Bone marrow (tissue), 2 donors: ENCODE measurements around the gene FBXW4.
"Not testable (repeated sequence)": the region's sequence is repeated elsewhere in the genome, so short reads cannot be mapped to it uniquely, and the experiment has no call there.

Experiments
- DNase-seq, 2 donors: peaks; one replicate each; lab custom pipeline; 2025; lab: John Stamatoyannopoulos, UW

Gene FBXW4

DNA sequence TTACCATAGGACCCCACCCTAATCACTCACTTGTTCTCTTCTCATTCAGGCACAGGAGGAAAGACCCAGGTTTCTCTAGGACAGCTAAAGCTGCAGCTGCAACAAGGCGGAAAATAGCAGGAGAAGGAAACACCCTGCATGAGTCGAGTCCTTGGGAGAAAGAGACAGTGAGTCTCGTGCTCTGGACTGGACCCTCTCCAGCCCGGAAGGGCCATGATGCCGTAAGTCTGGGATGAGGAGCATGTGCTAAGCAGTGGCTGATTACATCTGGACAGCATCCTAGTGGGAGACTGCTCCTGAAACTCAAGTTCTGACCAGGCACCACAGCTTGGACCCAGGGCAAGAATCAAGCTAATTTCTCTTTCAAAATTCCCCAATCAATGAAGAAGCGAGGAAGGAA is 39.4 kb downstream of the FBXW4 start:
- no peak for DNase-seq

DNA sequence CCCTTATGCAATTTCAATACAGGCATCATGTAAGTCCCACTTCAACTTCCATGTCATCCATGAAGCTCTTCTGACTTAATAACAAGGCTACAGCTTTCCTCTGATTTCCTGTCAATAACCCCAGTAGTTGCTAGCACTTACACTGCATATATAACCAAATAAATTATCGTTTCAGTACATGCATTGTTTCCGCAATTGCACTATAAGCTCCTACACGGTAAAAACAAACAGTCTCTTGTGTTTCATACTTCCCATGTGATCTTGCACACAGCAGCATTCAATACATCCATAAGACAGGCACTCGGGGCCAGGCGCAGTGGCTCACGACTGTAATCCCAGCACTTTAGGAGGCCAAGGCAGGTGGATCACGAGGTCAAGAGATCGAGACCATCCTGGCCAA is 41.4 kb downstream of the FBXW4 start:
- no peak for DNase-seq

DNA sequence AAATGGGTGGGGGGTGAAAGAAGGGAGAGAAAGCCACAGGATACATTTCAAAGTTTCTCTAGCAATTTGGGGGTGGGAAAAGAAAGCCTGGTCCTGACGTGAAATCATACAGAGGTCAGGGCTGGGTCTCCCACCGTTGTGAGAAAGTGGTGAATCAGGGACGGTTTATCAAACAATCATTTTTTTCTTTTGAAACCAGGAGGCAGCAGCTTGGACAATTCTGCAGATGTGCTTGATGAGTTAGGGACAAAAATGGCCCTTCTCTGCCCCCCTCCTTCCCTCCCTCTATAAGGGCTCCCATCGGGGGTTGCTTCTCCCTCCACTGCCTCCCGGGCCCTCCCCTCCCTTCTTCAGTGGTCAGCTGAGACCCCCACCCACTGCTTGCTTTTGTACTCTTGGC is 43.6 kb downstream of the FBXW4 start:
- DNase-seq, result no peak

DNA sequence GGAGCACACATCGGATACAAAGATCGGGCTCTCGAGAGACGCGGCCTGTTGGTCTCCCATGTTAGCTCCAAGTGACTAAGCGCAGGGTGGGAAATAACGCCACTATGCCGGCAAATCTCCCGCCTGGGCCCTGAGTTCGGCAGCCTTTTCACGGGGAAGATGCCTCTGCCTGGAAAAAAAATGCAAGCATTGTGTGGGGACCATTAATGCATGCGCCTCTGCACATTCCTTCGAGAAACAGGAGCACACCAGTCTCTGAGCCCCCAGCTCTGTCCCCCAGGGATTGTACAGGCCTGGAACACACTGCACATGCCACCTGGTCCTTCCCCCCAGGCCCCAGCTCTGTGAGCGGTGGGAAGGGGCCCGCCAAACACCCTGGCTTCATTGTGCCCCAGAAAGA is 44.1 kb downstream of the FBXW4 start:
- no peak for DNase-seq

DNA sequence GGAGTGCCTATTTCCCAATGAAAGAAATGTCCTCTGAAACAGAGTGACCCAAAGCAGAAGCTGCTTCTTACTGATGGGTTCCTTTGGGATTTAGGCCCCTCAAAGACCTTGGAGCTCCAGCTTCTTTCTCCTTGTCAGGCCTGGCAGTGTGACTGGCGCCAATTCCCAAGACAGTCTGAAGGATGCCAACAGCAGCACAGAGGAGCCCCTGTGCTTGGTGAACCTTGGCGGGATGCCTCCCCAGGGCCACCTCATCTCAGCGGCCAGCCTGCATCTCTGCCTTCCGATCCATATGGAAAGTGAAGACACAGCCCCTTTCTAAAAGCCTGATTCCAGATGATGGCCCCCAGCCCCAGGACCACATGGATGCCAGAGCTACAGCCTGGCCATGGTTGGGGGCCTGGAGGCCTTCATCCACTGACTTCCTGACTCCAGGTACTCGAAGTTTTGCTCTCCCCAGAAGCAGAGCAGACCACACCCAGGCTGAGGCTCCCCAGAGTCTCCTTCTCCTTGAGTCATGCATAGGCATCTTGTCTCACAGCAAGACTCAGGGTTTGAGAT is 45.4 kb downstream of the FBXW4 start:
- DNase-seq, result no peak

DNA sequence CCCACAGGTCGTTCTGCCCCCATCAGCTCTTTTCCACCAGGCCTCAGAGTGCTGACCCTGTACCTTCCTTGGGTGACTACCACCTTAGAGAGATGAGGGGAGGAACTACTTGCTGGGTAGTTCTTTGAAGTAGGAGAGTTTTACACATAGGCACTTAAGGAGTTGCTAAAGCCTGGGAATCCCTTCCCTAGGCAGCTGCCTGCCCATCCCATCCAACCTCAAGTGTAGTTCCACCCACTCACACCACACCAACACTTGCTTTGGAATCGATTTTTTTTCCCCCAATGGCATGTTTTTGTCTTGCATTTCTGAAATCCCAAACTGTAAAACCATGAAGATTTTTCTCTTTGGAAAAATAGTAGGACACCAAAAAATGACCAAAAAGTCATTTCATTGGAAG is 47.7 kb downstream of the FBXW4 start:
- DNase-seq, result no peak

DNA sequence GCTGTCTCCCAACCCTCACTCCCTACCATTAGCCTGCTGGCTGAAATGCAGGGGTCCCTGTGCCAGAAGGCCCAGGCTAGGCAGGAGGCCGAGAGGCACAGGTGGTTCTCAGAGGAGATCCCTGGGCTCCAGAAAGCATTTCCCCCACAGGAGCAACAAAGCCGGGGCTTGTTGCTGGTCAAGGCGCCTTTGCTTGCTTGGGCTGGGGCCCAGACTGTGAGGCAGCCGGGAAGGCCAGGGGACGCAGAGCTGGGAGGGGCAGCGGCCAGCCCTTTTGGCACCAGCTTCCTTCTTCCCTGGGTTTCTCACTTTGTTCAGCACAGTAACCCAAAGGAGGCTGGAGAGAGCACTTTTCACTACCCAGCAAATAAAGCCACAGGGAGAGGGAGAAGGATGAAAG is 48.6 kb downstream of the FBXW4 start:
- DNase-seq, result no peak

DNA sequence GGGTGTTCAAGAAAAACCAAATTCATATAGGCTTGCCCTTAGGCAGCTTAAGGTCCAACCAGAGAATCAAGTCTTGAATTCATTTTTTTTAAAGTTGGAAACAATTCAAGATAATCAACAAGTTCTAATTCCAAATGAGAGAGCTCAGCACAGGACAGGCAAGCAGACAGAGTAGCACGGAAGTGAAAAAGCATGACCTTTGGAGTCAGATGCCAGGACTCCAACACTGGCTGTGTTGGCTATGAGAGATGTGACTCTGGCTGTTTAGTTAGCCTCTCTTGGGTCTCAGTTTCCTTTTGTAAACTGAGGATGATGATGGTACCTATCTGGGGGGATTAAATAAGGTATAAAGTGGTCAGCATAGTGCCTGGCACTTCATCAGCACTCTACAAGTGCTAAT is 49.3 kb downstream of the FBXW4 start:
- no peak for DNase-seq

DNA sequence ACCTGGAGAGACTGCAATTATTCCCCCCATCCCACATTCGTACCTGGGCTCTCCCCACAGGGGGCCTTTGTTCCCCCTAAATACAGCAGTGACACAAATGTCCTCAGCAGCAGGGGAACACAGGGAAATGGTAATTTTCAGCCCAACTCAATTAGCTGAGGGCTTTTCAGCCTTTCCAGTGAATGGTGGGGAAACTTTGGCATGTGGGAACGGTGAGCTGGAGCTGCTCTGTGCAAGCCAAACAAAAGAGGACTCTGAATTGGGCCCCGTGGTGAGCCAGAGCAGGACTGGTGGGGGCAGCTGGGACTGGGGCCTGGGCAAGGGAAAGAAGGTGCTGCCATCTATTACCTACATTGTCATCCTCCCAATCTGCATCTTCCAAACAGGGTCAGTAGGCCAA is 51.0 kb downstream of the FBXW4 start:
- DNase-seq, result no peak

DNA sequence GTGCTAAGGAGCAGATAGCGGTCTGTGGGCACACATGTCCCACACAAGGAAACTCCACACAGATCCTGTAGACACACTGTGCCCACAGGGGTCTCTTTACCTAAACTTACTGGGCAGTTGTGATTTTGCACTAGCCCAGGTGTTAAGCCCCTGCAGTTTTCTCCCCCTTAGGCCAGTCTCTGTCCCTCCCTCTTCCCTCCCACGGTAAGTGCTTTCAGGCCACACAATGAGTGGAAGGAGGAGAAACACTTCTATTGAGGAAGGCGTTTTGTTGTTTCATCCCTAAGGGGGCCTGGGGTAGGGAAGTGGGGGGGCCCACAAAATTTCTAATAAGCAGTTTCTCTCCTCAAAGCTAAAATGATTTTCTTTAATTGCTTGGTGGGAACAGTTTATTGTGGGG is 51.4 kb downstream of the FBXW4 start:
- no peak for DNase-seq

DNA sequence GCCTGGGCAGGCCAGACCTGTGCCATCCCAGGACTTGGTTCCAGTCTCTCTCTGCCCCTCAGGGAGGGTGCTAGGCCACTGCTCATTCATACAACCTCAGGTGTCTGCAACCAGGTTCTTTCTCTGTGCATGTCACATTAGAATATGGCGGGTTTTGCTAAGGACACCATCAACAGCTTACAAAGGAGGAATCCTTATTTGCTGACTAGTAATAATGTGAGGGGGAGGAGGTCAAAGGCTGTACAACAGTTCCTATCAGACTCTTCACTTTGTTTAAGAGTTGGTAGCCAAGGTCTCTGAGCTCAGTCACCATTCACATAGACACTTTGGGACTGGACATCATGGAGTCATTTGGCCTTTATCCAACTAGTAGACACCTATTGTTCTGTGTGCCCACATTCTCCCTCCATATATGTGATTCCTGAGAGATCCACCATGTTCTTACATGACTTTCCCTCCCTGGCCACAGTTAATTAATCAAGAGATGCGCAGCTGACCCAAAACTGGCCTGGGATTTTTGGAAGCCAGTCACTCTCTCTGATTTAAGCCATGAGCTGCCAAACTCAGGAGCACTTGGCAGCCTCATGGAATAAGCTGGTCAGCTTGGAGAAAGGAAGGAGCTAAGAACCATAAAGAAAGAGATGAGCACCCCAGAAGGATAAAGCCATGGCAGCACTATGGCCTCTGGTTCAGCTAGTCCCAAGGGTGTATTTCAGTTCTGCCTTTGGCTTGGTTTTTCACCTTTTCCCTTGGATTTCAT is 55.6 kb downstream of the FBXW4 start:
- no peak for DNase-seq

DNA sequence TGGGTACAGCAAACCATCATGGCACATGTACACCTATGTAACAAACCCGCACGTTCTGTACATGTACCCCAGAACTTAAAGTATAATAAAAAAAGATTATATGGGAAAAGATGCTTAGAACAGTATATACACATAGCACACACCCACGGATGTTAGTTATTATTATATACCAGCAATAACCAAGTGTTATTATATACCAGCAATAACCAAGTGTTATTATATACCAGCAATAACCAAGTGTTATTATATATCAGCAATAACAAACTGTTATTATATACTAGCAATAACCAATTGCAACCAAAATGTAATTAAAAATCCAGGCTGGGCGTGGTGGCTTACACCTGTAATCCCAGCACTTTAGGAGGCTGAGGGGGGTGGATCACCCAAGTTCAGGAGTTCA is 61.5 kb downstream of the FBXW4 start:
- not testable (repeated sequence) for DNase-seq

DNA sequence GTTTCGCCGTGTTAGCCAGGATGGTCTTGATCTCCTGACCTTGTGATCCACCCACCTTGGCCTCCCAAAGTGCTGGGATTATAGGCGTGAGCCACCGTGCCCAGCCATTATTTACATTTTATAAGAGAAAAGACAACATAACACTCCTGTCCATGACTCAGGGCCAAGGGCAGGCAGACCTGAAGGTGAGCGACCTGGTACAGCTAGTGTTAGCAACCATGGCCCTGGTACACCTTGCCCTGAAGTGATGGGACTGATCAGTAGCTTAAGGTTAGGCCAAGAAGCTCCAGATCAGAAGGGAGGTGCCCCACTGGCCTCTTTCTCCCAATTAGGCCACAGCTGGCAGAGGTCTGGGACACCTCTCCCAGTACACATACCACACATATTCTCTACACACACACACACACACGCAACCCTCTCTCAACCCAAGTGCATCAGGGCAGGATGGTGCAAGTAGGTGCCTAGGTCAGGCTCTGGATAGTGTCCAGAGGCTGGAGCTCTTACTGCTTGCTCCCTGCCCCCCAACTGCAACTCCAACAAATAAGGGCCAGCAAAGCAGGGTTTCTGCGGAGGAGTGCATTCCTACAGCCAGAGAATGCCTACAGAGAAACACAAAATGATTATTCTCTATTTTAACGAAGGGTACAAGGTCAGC is 63.0 kb downstream of the FBXW4 start:
- no peak for DNase-seq

DNA sequence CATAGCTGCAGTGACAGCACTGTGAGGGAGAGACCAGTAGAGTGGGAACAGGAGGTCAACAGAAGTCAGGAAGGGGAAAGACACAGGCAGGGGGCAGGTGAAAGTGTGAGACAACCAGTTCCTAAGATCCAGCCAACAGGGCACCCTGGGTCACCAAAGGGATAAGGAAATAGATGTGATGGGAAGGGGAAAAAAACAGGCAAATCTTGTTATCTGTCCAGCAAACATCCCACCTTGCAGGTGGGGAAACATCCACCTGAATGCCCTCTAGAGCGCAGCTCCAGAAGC is 64.4 kb downstream of the FBXW4 start:
- DNase-seq, result no peak

DNA sequence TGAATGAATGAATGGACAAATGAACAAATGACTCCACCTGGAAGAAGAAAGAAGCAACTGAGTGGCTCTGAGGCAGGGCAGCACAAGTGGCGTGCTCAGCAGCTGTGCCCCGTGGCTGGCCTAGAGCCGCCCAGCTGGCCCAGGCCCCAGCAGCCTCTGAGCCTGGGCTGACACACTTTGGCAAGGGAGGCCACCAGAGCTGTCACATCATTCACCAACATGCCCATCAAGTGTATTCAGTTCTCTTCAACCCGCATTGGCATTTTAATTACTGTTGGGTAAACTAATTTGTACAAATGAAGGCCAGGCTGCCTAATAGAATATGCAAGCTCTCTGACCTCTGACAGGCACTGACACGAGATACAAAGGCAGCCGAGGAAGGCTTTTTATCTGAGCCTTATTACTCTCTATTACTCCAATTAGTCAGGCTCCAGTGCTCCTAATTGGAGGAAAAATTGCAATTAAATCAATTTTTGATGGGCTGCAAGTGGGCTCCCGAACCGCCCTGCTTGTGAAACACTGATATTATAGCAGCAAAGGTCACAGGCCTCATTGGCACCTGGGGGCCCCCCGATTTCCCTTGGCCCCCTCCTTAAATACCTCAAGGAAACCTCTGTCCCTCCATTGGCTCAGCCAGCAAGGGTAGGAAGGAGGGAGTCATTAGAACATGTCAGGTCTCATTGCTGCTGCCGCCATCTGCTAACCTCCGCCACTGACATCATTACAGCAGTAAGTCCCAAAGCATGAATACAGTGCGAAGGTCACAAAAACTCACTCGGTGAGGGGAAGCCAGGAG is 64.9 kb downstream of the FBXW4 start:
- no peak for DNase-seq

DNA sequence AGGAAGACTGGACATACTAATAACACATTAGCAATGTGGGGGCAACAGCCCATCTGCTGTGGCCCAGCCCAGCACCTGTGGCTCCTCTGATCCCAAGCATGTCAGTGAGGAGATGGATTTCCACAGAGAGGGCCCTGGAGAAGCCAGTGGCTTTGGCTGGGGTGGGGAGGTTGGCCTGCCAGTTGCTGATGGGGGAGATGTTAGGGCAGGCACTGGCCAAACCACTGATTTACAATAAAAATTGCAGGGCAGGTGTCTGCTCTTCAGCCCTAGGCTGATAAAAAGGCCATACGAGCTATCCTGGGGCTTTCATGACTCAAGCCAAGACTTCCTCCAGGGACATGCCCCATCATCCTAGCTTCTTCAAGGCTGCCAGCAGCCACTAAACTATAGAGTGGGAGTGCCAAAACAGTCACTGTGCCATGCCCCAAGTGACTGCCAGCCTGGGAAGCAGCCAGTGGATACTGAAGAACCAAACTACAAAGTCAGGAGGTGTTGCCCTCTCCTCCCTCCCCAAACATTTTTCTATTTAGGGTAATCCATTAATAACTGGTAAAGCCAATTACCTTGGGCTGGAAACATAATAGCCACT is 69.1 kb downstream of the FBXW4 start:
- no peak for DNase-seq

DNA sequence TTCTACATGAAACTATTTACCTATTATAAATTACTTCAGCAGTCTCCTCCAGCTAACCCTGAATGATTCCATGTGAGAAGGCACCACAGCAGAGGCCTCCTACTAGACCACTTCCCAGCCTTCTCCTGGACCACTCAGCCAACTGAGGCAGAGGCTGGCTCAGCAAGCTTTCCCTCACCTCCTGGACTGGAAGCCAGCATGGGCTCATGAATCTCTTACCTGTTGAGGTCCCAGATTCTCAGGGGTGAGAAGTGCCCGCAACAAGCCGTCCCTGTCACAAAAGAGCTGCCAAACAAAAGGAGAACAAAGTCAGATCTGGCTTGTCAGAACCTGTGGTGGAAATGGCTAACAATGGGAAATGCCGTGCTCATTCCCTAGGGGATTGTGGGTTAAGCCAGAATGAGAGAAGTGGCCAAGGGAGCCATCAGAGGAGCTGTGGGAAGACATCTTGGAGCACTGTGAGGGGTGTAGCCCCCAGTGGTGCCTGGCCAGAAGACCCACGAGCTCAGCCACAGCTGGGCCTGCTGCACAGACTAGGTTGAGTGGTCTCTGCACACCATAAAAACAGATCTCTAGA is 70.4 kb downstream of the FBXW4 start:
- DNase-seq, result no peak

DNA sequence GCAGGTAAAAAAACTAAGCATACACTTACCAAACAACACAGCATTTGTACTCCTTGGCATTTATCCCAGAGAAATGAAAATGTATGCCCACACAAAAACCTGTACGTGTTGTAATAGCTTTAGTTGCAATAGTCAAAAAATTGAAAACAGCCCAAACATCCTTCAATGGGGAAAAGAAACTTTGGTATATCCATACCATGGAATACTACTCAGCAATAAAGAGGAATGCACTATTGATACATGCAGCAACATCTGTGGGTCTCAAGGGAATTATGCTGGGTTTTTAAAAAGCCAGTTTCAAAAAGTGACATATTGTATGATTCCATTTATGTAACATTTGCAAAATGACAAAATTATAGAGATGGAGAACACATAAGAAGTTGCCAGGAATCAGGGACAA is 71.4 kb downstream of the FBXW4 start:
- no peak for DNase-seq

DNA sequence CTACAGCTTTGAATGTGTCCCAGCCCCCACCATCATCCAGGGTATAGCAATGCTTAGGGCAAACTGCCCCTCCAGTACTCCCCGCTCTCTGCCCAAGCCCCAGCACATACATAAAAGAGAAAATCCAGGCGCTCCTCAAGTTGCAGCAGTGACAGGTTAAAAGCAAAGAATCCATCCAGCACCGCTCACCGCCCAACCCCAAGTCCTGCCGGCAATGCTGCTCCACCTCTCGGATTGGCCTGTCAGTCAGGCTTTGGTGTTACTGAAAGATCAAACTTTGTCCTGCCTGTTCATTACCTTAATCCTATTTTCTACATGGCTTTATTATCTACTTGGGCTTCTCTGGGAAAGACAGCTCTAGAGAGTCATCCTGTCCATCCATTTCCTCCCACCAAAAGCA is 75.0 kb downstream of the FBXW4 start:
- DNase-seq, result no peak

DNA sequence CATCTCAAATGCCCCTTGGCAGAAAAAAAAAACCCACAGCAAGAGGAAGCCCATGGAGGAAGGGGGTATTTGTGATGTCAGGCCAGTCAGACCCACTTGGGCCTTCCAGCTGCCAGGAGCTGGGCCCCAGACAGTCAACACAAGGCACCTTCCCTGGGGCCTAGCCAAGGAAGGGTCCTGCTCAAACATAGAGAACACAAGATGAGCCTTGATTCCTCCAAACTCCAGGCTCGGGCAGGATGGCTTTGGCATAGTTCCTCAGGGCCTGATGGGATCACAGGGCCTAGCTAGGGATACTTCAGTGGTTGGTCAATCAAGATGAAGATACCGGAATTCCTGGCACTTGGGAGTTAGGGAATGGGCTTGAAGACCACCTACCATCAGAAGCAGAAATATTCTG is 76.1 kb downstream of the FBXW4 start:
- no peak for DNase-seq

DNA sequence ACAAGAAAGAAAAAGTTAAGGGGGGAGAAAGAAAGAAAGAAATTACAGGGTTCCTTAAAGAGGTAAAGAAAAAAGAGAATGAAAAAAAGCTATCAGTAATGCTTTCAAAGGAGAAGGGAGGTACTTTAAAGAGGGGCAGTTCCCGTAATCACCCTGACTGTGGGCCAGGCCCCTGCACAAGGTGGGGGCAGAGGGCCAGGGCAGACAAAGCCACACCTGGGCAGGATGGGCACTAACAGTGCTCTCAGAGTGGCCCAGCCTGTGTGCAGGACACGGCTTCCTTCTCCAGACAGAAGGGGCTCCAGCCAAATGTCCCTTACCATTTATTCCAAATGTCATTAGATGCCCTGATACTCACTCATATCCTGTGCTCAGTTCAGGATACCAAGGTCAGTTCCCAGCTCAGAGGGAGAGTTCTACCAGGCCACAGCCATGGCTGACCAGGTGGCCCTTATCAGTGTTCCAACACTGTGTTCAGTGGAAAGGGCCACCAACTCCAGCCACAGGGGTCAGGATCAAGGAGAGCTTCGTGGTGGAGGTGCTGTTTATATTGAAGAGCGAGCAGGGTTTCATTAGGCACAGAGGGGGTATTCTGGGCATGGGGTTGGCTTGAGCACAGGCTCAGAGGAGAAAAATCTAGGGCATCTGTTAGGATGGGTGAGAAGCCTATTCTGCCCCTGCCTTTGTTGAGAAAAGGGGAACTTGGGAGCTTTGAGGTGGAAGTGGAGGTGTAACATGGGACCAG is 77.0 kb downstream of the FBXW4 start:
- no peak for DNase-seq
